NCI-H446 treated with DMSO at 0.1 percent for 48 hours (cell line): ENCODE data around the gene STK10.
"Not testable (repeated sequence)": the region's sequence is repeated elsewhere in the genome, so short reads cannot be mapped to it uniquely, and the experiment has no call there.

Experiments used
- DNase-seq: peaks from one replicate; lab custom pipeline; 2025; lab: John Stamatoyannopoulos, UW

Gene STK10

DNA sequence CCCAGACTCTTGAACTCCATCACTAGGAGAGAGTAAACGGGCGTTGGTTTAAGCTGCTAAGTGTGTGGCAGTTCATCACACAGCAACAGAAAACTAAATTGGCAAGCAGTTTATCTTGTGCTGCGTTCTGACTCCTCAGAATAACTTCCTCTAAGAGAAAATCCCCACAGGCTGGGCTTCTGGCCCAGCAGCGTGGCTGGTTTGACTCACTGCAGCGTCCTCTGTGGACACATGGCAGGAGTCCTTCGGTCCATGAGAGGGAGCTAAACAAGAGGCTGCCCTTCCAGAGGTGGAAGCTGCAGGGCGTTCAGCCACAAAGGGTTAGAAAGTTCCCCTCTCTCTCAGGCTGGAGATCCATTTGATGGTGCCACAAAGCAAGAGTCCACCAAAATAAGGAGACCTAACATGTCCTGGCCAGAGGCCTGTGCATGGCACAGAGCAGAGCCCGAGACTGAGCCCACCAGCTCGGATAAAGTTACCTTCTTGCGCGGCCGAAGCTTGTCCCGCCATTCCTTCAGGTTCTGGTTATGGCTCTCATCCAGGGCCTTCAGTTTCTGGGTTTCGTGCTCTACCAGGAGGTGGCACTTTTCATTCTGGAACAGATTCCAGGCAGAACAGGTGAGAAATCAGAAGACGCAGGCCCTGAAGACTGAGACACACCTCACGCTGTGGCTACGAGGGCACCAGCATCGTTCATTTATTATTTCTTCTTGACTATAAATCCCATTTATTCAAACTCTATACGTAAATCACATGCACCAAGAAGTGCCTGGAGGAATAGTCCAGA, 135.4 kb downstream of the STK10 start:
- DNase-seq, result no peak

DNA sequence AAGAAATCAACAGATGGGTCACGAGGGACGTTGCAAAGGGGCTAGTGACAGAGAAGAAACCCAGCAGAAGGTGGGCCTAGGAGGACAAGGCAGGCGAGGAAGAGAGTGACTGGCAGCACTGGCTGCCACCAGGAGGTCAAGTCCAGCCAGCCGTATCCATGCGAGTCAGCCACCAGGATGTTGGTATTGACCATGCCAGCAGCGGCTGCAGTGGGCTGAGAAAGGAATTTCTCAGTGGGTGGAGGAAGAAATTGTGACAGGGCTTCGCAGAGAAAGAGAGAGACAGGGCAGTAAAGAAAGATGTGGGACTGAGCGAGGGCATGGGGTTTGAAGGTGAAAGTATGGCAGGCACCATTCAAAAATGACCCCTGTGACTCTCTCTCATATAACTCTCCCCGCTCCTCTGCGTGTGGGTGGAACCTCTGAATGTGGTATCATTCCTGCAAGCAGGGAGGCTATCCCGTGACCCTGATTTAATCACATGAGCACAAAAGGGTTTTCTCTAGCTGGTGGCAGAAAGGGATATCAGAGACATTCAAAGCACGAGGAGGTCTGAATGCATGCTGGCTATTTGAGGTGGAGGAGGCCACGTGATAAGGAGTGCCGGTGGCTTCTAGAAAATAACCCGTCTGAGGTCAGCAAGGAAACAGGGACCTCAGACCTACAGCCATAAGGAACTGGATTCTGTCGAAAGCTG, 136.2 kb downstream of the STK10 start:
- no peak for DNase-seq

DNA sequence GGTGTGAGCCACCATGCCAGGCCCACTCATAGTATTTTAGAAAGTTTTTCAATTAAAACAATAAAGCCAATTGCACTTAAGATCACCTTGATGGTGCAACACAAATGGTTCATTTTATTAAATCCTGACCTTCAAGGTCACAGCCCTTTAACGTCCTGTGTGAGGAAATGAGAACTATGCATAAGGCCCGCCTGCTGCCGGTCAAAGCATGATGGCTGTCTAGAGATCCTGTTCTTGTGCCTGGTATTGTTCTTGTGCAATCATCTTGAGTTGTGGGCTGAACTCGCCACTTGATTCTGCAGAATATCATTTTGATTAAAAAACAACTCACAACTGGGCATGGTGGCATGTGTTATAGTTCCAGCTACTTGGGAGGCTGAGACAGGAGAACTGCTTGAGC, 137.9 kb downstream of the STK10 start:
- no peak for DNase-seq

DNA sequence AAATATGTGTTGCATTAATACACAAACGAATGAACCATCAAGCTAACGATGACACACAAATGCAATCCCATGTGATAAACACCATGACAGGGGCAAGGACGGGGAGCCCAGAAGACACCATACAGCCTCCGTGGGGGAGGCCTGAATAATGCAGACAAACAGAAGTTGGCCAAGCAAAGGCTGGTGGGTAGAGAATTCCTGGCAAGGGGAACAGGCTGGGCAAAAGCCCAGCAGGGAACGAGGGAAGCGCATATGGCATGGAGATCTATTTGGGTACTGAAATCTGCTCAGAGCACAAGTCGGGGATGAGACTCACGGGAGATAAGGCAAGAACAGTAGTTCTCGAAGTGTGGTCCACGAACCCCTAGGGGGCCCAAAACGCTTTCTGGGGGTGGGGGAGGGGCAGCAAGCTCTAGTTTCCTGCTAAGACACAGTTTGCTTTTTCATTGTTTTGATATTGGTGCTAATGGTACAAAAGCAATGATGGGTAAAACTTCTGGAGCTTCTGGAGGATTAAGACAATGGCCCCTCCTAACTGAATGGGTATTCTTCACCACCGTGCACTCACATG, 138.7 kb downstream of the STK10 start:
- peak; percentile 73 for DNase-seq

DNA sequence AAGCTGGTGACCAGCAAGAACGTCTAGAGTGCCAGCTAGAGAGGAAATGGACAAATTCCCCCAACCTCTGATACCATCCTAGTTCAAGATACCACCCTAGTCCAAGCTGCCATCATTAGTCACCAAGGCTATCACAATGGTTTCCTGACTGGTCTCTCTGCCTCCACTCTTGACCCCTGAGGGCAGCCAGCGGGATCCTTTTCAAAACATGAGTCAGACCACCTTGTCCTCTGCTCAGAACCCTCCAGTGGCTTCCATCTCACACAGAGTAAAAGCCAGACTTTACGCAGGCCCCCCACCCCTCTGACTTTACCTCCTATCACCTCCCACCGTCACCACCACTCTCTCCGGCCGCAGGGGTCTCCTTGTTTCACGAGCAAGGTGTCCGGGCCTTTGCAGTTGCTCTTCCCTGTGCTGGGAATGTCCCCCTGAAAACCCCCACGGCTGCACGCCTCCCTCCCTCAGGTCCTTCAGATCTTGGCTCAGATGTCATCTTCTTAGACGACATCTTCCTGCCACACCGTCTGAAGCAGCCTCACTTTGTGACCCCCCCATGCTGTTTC, 139.4 kb downstream of the STK10 start:
- no peak for DNase-seq

DNA sequence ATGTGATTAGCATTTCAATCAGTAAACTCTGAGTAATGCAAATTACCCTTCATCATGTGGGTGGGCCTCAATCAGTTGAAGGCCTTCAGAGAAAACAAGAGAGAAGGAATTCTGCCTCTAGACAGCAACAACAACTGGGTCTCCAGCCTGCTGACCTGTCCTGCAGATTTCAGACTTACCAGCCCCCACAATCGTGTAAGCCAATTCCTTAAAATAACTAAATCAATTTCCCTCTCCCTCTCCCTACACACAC, 139.9 kb downstream of the STK10 start:
- no peak for DNase-seq

DNA sequence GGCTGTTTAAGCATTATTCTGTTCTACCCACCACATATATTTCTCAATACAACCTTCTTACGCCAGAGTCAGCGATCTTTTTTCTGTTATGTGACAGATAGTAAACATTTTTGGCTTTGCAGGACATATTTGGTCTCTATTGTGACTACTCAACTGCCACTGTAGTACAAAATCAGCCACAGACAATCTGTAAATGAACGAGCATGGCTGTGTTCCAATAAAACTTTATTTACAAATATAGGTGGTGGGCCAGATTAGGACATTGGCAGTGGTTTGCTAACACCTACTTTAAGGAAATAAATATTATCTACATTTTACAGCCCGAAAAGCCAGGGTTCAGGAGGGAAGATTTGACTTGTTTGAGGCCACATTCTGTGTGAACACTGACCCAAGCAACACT, 141.4 kb downstream of the STK10 start:
- no peak for DNase-seq

DNA sequence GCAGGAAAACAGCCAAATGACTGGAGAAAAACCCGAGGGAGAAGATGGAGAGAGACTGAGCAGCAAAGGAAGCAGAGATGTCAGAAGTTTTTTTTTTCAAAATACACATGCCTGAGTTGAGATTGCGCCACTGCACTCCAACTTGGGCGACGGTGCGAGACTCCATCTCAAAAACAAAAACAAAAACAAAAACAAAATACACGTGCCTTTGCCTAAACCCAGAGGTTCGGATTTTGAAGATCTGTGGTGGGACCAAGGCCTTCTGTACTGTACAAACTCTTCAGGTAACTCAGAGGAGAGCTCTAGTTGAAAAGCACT, 142.8 kb downstream of the STK10 start:
- DNase-seq, result no peak

DNA sequence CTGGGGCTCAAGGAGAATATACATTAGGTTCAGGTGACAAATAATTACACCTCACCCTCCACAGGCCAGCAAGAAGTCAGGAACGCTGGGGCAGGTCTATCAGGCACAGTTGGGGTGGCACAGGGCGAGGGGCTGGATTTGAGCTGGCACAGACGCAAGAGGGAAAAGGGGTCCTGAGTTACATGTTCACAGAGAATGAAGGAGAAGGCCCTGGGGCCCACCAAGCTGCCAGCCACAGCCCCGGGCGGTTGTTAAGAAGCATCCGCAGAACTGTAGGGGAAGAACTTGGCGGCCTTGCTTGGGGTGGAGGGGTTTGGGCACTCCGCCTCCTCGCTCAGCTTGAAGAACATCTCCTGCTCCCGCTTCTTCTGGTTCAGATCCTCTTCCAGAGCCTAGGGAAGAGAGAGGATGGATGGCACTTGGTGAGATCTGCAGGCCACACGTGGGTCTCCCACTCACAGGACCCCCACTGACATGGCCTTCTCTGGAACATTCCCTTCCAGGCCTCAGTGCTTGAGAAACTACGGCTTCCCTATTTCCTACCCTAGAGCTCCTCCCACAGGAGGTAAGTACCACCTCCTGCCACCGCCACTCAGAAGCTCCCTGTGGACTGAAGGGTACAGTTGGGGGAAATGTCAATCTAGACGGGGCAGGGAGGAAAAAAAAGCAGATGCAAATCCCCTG, 143.3 kb downstream of the STK10 start:
- DNase-seq, result no peak

DNA sequence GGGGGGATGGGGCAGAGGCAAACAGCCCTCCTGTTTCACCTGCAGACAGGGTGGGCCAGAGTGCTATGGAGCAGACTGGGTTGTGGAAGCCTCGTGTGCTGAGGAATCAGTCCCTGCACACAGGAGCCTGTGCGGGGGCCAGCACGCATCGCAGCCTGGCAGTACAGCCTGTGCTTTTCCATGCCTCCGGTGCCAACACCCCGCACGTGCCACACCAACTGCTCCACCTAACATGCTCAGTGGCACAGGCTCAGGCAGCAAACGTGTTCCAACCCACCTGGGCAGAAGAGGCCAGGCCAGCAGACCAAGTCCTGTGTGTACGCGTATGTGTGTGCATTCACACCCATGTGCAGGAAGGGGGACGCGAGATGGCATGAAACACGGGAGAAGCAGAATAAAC, 144.2 kb downstream of the STK10 start:
- no peak for DNase-seq

DNA sequence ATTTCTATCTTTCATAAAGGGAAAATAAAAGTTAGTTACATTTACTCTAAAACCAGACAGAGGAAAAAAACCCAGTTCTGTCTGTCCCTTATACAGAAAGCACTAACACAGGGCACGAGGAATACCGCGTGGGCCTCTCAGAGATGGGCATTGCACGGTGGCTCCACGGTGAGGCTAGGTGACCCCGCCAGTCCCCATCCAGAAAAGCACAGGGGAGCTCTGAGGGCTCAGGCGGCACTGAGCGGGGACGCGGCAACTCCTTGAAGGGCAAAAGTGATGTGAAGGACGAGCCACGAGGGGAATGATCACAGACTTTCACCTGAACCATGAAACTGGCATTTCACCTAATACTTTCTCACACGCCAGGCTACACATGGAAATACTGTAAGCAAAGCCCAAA, 145.8 kb downstream of the STK10 start:
- DNase-seq, result no peak

DNA sequence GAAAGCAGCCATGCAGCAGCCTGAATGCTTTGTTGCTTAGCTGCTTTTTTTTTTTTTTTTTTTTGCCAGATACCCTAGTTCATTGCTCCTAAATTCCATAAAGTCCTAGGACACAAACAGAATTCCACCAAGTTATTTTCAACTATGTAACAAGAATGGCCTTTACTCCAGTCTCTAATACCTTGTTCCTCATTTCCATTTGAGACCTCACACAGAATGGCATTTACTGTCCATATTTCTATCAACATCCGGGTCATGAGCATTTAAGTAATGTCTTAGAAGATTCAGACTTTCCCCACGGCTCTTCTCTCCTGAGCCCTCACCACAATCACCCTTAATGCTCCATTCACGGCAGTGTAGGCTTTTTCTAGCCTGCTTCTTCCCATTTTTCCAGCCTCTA, 149.9 kb downstream of the STK10 start:
- DNase-seq, result no peak

DNA sequence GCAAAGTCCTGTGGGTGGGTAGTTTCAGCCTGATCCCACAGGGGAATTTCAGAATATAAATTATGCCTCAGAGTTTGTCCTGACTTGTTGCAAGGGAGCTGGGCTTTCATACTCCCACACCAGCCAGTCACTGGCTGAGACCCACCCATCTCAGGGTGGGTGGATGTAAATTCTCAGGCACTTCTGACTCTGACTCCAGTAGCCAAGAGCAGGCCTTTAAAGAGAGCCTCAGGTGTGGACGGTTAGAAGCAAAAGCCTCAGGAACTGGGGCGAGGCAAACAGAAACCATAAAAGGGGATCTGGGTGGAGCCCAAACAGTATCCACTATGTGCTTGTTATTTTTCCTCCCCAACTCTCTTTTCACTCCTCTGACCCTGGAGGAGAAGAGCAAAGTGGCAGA, 153.0 kb downstream of the STK10 start:
- DNase-seq, result no peak

DNA sequence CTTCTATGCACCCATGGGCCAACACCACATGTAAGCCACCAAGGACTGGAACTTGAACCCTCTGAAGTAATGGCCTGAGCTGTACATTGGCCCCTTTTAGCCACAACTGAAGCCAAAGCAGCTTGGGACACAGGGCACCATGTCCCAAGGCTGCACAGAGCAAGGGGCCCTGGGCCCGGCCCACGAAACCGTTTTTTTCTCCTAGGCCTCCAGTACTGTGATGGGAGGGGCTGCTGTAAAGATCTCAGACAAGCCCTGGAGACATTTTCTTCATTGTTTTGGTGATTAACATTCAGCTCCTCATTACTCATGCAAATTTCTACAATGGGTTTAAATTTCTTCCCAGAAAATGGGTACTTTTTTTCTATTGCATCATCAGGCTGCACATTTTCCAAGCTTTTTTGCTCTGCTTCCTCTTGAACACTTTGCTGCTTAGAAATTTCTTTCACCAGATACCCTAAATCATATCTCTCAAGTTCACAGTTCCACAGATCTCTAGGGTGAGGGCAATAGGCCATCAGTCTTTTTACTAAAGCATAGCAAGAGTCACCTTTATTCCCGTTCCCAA, 156.0 kb downstream of the STK10 start:
- no peak for DNase-seq

DNA sequence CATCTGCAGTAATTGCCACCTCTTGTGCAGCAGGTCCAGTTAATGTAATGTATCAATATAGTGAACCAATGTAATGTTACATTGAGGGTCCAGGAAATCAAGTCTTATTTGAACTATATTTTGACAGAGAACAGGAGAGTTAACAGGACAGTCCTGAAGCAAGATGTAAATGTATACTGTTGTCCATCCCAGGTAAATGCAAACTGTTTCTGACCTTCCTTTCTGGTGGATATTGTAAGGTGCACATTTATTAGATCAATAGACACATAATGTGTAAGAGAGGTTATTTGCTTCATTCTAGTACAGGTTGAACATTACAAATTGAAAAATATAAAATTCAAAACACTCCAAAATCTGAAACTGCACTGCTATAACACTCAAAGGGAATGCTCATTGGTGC, 158.1 kb downstream of the STK10 start:
- no peak for DNase-seq

DNA sequence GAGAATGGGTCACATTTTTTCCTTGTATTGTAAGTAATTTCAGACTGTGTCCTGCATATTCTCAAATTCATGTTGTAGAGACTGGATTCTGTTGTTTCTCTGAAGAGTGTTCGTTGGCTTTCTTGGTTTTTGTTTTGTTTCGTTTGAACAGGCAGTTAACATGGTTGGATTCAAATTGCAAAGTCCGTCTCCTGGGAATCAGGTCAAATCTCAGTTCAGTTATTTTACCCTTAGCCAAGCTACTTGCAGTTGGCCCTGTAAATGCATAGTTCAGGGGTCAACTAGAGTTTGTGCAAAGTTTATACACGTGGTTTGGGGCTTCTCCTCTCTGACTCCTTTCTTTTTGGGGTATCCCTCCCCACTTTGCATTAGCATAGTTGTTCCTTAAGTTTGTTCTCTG, 159.9 kb downstream of the STK10 start:
- no peak for DNase-seq

DNA sequence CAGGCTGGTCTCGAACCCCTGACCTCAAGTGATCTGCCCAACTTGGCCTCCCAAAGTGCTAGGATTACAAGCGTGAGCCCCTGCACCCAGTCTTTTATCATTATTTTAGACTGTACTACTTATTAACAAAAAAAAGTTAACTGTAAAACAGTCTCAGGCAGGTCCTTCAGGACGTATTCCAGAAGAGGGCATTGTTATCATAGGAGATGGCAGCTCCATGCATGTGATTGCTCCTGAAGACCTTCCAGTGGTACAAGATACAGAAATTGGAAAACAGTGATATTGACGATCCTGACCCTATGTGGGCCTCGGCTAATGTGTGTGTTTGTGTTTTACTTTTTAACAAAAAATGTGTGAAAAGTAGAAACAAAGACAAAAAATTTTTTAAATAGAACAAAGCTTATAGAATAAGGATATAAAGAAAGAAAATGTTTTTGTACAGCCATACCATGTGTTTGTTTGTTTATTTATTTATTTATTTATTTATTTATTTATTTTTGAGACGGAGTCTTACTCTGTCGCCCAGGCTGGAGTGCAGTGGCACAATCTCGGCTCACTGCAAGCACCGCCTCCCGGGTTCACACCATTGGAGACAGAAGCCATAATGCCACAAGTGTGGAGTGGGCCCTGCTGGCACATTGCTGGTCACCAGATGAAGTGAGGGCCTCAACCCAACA, 167.8 kb downstream of the STK10 start:
- DNase-seq, result not testable (repeated sequence)

DNA sequence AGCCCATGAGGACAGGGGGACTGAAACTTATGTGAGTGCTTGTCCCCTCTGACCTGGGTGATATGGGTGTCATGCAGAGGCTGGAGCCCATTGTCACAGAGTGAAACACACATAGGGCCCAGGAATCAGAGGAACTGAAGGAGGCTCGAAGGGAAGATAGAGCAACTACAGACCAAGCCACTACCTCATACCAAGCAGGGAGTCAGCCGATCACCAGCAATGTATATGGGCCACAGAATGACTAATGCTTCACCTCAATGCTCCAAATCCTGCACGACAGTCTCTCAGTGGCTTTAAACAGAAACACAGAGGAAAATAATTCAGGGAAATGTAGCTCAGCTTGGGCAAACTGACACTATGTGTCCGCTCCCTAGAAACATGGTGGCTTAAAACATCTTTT, 172.7 kb downstream of the STK10 start:
- no peak for DNase-seq

DNA sequence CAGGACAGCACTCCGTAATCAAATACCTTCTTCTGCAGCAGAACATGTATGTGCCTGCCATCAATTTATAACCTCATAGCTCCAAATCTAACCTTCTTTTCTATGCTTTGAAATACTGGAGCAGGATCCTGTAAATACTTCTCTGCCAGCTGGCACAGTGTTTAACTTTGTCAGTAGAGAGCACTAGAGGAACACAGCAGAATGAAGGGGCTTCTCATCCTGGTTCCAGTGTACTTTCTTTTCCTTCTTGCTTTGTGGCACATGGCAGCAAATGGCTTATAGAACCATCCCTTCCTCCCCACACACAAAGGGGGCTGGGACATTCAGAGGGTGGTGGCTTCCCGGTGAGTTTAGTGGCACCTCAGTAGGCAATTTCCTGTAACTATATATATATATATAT, 177.7 kb downstream of the STK10 start:
- no peak for DNase-seq

DNA sequence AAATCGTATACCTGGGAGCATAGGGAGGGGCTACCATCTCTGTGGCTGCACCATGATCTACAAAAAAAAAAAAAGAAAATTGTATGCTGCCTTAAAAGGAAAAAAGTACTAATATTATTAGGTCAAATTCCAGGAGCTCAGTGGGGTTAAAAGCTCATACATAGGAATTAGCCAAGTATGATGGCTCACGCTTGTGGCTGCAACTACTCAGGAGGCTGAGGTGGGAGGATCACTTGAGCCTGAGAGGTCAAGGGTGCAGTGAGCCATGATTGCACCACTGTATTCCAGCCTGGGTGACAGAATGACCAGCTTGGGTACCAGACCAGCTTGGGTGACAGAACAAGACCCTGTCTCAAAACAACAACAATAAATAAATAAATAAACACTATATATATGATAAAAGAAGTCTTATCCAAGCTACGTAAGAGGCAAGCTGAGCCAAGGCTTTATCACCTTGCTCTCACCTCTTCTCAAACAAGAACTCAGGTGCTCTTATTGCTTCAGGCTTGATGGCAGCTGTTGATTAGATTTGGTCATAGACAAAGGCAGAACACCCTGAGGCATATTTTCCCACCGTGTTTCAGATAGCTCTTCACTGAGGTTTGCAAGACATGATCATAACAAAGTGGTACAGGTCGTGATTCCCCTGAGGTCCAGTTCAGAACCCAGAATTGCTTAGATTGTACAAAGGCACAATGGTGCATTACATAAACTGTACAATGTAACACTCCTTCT, 178.3 kb downstream of the STK10 start:
- no peak for DNase-seq

DNA sequence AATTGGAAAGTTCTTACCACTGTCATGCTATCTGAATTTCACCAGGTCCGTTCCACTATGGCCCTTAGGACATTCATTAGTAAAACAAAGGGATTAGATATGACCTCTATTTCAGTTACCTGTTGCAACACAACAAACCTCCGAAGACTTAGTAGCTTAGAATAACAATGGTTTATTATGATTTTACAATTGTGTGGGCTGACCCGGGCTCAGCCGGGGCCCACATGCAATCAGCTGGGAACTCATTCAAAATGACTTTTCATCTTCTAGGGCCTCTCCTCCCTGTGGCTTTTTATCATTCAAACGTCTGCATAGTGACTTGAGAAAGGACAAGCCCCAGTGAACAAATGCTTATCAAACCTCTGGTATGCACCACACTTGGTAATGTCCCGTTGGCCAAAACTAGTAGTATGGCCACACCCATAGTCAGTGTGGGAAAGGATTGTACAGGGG, 179.3 kb downstream of the STK10 start:
- no peak for DNase-seq
